Adipocyte (in vitro differentiated cells): ENCODE data around the gene TMEM117.
"Not testable (repeated sequence)": the region's sequence is repeated elsewhere in the genome, so short reads cannot be mapped to it uniquely, and the experiment has no call there.

Experiments
- DNase-seq: peaks from one replicate; pipeline ENCODE4 v3.0.0-alpha.2; 2015; ENCODE audit warnings: low read depth
- H3K27me3 ChIP-seq: replicated peaks from 2 replicates; pipeline ENCODE4 v1.7.0; 2013; ENCODE audit warnings: mild to moderate bottlenecking, low read length, moderate library complexity; ENCODE audit not compliant: control insufficient read depth, insufficient read depth
- H3K36me3 ChIP-seq: 2 replicates; pipeline ENCODE4 v1.7.0; 2013; ENCODE audit warnings: low read length, mild to moderate bottlenecking, moderate library complexity; ENCODE audit not compliant: control insufficient read depth, insufficient read depth, severe bottlenecking
- H3K4me1 ChIP-seq: 2 replicates; pipeline ENCODE4 v1.7.0; 2013; ENCODE audit warnings: mild to moderate bottlenecking, low read length, moderate library complexity; ENCODE audit not compliant: control insufficient read depth, insufficient read depth
- H3K4me3 ChIP-seq: 2 replicates; pipeline ENCODE4 v1.7.0; 2013; ENCODE audit warnings: mild to moderate bottlenecking, low read length, moderate library complexity
- H3K9ac ChIP-seq: 2 replicates; pipeline ENCODE4 v1.7.0; 2013; ENCODE audit warnings: mild to moderate bottlenecking, low read length, moderate library complexity
- H3K9me3 ChIP-seq: 2 replicates; pipeline ENCODE4 v1.7.0; 2013; ENCODE audit warnings: mild to moderate bottlenecking, low read length, moderate library complexity; ENCODE audit not compliant: control insufficient read depth

The TMEM117 gene

GRCh38 chr12:43842259-43842658 is 6.4 kb downstream of the TMEM117 start:
- Histone ChIP-seq H3K4me3 (no peak overlapping the region), H3K9me3 (no peaks in the 10 kb centered on the region), H3K9ac (no peak overlapping the region), H3K27me3 (no peaks in the 10 kb centered on the region), H3K36me3 (no peaks in the 10 kb centered on the region), H3K4me1 (no peaks in the 10 kb centered on the region)
- no peak for DNase-seq

- H3K9ac ChIP-seq, H3K27me3 ChIP-seq, H3K4me1 ChIP-seq, H3K36me3 ChIP-seq, H3K9me3 ChIP-seq, H3K4me3 ChIP-seq: not testable (repeated sequence)
- DNase-seq: peak; percentile 72
Observed at GRCh38 chr12:43847425-43848225, 11.7 kb downstream of the TMEM117 start.

GRCh38 chr12:43848226-43848507 is 12.3 kb downstream of the TMEM117 start:
- Histone ChIP-seq H3K9me3 (no peaks in the 10 kb centered on the region), H3K27me3 (no peaks in the 10 kb centered on the region), H3K4me1 (no peaks in the 10 kb centered on the region), H3K36me3 (no peaks in the 10 kb centered on the region), H3K4me3 (no peak overlapping the region), H3K9ac (no peak overlapping the region)
- DNase-seq: no peak

- Histone ChIP-seq H3K4me3 (no peak overlapping the region), H3K9ac (no peak overlapping the region), H3K27me3 (no peaks in the 10 kb centered on the region), H3K36me3 (no peaks in the 10 kb centered on the region), H3K4me1 (no peaks in the 10 kb centered on the region), H3K9me3 (no peaks in the 10 kb centered on the region)
- DNase-seq: no peak
Observed at GRCh38 chr12:43848786-43849185, 12.9 kb downstream of the TMEM117 start.

GRCh38 chr12:43852744-43853143 is 16.9 kb downstream of the TMEM117 start:
- no peak for DNase-seq
- Histone ChIP-seq H3K9me3 (no peaks in the 10 kb centered on the region), H3K4me3 (no peak overlapping the region), H3K9ac (no peak overlapping the region), H3K36me3 (no peaks in the 10 kb centered on the region), H3K4me1 (no peaks in the 10 kb centered on the region), H3K27me3 (no peaks in the 10 kb centered on the region)

GRCh38 chr12:43856972-43857371 is 21.1 kb downstream of the TMEM117 start:
- no peaks in the 10 kb centered on the region for H3K4me1 ChIP-seq
- no peaks in the 10 kb centered on the region for H3K9me3 ChIP-seq
- H3K9ac ChIP-seq: no peak overlapping the region
- H3K4me3 ChIP-seq: no peak overlapping the region
- no peak for DNase-seq
- no peaks in the 10 kb centered on the region for H3K36me3 ChIP-seq
- no peaks in the 10 kb centered on the region for H3K27me3 ChIP-seq

GRCh38 chr12:43858096-43858495 is 22.2 kb downstream of the TMEM117 start:
- DNase-seq: no peak

GRCh38 chr12:43858991-43859390 is 23.1 kb downstream of the TMEM117 start:
- Histone ChIP-seq H3K36me3 (no peaks in the 10 kb centered on the region), H3K9me3 (no peaks in the 10 kb centered on the region), H3K4me1 (no peaks in the 10 kb centered on the region), H3K27me3 (no peaks in the 10 kb centered on the region), H3K9ac (no peak overlapping the region), H3K4me3 (no peak overlapping the region)
- DNase-seq: no peak

More at GRCh38 chr12:43858096-43858495, 22.2 kb downstream of the TMEM117 start:
- Histone ChIP-seq H3K9ac (no peak overlapping the region), H3K36me3 (no peaks in the 10 kb centered on the region), H3K4me3 (no peak overlapping the region), H3K27me3 (no peaks in the 10 kb centered on the region), H3K4me1 (no peaks in the 10 kb centered on the region), H3K9me3 (no peaks in the 10 kb centered on the region)

GRCh38 chr12:43861015-43861839 is 25.3 kb downstream of the TMEM117 start:
- Histone ChIP-seq H3K36me3 (no peaks in the 10 kb centered on the region), H3K4me1 (no peaks in the 10 kb centered on the region), H3K4me3 (no peak overlapping the region), H3K27me3 (no peaks in the 10 kb centered on the region), H3K9ac (no peak overlapping the region), H3K9me3 (no peaks in the 10 kb centered on the region)
- DNase-seq: peak; percentile 43

GRCh38 chr12:43861840-43862150 is 25.9 kb downstream of the TMEM117 start:
- H3K27me3 ChIP-seq: no peaks in the 10 kb centered on the region
- H3K4me1 ChIP-seq: no peaks in the 10 kb centered on the region
- no peak overlapping the region for H3K9ac ChIP-seq
- no peak for DNase-seq
- H3K4me3 ChIP-seq: no peak overlapping the region
- H3K9me3 ChIP-seq: no peaks in the 10 kb centered on the region
- H3K36me3 ChIP-seq: no peaks in the 10 kb centered on the region

GRCh38 chr12:43863770-43864366 is 28.0 kb downstream of the TMEM117 start:
- H3K4me3 ChIP-seq: no peak overlapping the region
- H3K9ac ChIP-seq: no peak overlapping the region
- H3K27me3 ChIP-seq: no peaks in the 10 kb centered on the region
- no peak for DNase-seq
- H3K9me3 ChIP-seq: no peaks in the 10 kb centered on the region
- no peaks in the 10 kb centered on the region for H3K36me3 ChIP-seq
- no peaks in the 10 kb centered on the region for H3K4me1 ChIP-seq
